T follicular helper cell (primary cell): ENCODE measurements around the gene STEAP3.
"Not testable (repeated sequence)": the region's sequence is repeated elsewhere in the genome, so short reads cannot be mapped to it uniquely, and the experiment has no call there.

Experiments
- DNase-seq: peaks from one replicate; pipeline ENCODE4 v3.0.0-alpha.2; 2020; ENCODE audit warnings: low read depth

The STEAP3 gene

DNA sequence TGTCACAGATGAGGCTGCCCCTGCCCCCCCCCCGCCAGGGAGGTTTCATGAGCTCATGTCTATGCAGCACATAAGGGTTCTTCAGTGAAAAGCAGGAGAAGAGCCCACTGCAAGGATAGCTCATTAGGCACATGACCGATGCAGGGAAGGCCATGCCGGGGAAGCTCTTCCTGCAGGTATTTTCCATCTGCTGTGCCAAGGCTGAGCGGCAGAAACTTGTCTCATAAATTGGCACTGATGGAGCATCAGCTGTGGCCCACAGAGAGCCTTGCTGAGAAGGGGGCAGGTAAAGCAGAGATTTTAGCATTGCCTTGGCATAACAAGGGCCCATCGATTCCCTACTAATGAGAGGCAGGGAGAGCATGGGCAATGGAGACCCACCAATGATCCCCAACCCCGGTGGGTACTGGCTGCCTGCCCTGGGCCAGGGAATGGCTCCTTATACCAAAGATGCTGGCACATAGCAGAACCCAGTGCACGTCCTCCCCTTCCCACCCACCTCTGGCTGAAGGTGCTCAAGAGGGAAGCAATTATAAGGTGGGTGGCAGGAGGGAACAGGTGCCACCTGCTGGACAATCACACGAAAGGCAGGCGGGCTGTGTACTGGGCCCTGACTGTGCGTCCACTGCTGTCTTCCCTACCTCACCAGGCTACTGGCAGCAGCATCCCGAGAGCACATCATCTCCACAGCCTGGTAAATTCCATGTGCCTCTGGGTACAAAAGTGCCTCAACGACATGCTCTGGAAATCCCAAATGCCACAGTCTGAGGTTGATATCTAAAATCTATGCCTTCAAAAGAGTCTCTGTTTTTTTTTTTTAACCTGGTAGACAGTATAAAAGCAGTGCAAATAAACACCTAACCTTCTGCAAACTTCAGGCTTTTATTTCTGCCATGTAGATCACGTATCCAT lies 41.4 kb downstream of the STEAP3 start:
- no peak for DNase-seq

DNA sequence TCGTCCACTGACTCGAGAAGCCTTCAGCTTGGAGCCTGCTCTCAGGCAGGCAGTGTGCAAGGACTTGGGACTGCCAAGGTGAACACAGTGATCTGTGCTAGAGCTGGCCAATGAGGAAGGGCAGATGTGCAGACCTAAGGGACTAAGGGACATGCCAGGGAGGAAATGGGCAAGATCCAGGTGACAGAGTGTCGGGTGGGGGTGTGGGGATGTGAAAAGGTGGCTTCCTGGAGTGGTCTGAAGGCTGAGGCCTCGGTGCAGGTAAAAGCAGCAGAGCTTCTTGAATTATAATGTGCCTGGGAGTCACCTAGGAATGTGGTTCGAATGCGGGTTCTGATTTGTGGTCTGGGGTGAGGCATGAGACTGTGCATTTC lies 42.0 kb downstream of the STEAP3 start:
- no peak for DNase-seq

DNA sequence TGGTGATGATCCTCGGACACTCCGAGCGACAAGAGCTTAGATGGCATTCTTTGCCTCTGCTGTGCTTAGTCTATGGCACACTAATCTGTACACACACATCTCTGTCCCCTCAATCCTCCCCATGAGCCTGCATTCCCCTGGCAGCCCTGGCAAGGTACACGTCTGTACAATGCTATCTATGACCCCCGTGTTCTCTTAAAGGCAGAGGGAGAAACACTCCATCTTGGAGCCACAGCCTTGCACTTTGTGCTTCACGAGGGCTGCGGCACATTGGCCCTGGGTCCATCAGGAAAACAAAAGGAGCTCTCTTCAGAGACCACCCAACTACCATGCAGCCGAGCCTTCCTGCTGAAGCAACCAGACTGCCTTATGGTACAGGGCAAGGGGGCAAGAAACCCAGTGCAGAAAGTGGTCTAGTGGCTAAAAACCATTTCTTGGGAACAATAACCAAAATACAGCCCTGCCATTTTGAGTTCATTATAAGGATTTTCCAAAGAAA lies 42.5 kb downstream of the STEAP3 start:
- no peak for DNase-seq

GRCh38 chr2:119267604-119268003 lies 44.0 kb downstream of the STEAP3 start:
- DNase-seq = no peak

- no peak for DNase-seq
Measured at GRCh38 chr2:119276864-119277263, 53.2 kb downstream of the STEAP3 start.

- not testable (repeated sequence) for DNase-seq
Measured at GRCh38 chr2:119278385-119278784, 54.8 kb downstream of the STEAP3 start.

DNA sequence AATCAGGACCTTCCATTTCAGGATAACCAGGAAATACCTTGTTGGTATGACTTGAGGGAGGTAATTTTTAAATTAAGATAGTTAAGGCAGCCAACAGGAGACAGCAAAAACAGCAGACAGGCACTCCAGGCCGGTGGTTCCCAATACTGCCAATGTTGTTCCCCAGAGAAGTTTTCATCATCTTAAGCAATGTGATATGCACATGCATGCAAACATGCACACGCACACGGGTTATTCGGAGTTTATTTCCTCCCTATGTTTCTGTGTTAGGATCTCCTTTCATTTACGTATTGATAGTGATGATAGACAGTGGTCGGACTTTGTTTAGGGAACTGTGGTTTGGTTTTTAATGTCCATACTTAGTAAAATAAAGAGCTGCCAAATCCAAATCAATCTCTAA lies 55.3 kb downstream of the STEAP3 start:
- DNase-seq = no peak

DNA sequence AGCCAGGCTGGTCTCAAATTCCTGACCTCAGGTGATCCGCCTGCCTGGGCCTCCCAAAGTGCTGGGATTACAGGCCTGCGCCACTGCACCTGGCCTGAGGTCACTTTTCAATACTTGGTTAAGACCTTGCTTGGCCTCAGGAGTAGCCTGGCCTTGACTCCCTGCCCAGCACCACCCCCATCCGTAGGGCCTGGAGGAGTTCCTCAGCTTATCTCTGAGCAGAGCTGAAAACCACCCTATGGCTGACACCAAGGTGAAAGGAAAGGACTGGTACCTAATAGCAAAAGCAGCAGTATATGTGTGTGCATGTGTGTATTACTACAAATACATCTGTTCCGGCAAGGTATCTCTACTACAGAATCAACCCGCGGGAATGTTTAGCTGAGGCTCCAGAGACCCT lies 56.0 kb downstream of the STEAP3 start:
- no peak for DNase-seq

DNA sequence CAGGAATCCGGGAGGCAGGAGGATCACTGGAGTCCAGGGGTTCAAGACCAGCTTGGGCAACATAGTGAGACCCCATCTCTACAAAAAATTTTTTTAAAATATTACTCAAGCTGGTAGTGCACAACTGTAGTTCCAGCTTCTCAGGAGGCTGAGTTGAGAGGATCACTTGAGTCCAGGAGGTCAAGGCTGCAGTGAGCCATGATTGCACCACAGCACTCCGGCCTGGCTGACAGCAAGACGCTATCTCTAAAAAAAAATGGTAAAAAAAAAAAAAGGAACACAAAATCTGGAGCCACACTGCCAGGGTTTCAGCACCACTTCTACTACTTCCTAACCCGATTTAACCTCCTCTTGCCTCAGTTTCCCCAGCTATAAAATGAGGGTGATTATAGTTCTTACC lies 57.0 kb downstream of the STEAP3 start:
- no peak for DNase-seq

DNA sequence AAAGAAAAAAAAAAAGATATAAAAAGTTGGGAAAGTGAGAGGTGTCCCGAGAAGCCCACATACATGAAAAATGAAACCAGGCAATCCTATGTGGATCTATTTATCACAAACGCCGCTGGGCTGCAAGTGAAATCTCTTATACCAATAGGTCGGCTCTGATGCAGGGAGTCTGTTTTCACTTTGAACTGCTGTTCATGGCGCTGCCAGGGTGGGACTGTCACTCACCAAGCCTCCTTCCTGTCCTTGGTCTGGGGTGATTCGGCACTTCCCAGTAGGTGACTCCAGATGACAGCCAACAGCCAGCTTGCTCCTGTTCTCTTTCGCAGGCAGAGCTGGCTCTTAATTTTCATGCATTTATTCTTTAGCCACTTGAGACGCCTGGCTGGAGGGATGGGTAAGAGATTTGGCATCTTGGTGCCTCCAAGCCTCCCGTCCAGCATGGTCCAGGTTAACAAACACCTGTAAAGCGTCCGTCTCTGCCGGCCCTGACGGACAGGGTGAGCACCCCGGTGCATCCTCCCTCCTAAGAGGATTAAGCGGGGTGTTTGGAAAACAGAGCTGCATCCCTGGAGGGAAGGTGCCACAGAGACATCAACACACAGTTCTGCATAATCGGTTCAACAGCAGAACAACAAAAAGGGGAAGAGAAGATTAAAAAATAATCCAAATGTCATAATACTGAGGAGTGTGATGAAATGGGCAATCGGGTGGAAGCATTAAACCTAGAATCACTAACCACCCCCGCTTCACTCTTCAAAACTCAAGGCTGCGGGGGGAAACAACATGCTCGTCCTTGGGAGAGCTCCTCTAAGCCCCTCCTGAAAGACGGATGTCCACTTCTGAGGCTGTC lies 58.7 kb downstream of the STEAP3 start:
- DNase-seq = no peak

DNA sequence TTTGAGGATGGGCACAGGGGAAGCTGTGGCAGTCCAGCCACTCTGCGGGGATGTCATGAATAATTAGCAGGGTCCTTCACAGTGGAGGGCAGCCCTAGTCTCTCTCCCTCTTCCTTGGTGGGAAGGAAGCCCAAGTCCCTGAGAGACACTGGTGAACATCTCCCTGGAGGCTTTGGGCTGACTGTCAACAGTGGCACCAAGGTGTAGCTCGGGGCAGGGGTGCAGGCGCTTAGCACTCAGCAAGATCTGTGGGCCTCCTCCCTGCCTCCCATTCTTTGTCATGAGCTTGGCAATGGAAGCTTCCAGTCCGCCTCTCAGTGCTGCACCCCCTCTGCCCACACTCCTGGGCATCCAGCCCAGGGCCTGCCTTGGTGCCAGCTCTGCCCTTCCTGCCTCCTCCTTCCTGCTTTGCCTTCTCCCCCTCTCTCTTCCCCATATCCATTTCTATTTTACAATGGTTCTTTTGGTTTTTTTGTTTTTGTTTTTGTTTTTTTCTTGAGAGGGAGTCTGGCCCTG lies 59.4 kb downstream of the STEAP3 start:
- no peak for DNase-seq

GRCh38 chr2:119283873-119284331 lies 60.3 kb downstream of the STEAP3 start:
- no peak for DNase-seq

DNA sequence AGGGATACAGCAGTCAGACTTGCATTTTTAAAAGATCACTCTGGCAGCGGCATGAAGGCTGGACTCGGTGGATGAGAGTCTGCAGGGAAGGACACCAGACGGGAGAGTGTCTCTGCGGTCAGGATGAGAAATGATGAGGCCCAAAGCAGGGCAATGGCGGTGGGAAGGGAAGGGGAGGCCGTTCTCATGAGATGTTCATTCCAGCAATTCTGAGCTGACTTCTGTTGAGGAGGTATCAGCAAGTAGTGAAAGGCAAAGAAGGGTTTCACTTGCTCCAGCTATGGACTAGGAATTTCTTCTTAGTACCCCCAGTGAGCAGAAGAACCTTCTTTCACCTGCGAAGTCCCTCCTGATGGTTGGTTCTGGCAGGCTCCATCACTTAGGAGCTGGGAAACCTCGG lies 63.0 kb downstream of the STEAP3 start:
- no peak for DNase-seq

GRCh38 chr2:119288576-119288975 lies 64.9 kb downstream of the STEAP3 start:
- DNase-seq = no peak

DNA sequence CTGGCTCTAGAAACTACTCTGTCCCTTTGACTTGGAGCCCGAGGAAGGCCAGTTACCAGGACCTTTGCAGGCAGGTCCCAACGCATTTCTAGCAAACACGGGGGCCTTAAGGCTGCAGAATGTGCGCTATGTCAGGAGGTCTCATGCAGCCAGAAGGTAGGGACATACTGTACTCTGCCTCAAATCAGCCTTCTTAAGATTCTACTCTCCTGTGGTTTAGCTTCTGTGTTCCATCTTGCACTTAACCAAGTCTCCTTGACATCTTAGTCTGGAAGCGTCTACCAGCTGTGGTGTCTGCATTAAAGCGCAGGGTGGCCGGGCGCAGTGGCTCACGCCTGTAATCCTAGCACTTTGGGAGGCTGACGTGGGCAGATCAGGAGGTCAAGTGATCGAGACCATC lies 65.5 kb downstream of the STEAP3 start:
- no peak for DNase-seq

GRCh38 chr2:119289642-119290041 lies 66.0 kb downstream of the STEAP3 start:
- DNase-seq = no peak

DNA sequence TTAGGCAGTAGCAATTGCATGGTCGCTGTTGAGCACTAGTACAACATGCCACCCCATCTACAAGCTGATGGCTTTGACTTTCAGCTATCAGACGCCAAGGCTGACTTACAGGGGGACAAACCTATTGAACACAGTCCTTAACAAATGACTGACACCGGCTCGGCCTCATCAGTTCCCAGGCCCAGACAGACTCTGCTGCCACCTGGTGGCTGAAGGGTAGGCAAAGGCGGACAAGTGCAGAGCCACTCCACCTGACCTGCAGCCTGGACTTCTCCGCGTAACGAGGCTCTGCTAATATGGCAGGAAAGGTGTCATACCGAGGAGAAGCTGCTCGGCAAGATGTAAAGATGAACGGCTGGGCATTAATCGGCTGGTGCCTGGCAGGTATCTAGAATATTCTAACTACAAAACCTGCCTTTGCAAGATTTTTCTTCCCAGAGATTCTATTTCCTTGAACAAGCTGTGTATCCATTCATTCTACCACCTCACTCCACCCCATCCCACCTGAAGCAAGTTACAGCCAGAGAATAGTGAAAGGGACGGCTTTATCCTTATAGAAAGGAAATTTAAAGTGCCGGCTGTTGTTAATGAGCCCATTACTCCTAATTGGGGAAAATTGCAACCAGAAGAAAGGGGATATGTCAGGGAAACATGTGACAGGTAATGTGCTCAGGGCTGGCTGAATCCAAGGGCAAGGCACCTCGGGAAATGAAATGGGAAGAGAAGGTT lies 67.4 kb downstream of the STEAP3 start:
- DNase-seq = no peak

- no peak for DNase-seq
Measured at GRCh38 chr2:119291588-119292167, 68.0 kb downstream of the STEAP3 start.

GRCh38 chr2:119292226-119292625 lies 68.6 kb downstream of the STEAP3 start:
- no peak for DNase-seq

DNA sequence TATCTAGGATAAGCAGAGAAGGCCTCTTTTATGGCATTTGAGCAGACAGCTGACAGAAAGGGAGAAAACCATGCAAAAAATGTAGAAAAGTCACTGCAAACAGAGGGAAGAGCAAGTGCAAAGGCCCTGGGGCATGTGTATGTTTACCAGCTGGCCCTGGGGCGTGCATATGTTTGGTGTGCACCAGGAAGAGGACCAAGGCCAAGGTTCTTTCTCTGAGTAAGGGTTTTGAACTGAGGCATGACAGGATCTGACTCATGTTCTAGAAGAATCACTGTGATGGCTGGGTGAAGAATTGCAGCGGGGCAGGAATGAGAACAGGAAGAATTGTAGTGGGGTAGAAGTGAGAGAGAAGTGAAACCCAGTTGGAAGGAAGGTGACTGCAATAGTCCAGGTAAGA lies 69.6 kb downstream of the STEAP3 start:
- no peak for DNase-seq

DNA sequence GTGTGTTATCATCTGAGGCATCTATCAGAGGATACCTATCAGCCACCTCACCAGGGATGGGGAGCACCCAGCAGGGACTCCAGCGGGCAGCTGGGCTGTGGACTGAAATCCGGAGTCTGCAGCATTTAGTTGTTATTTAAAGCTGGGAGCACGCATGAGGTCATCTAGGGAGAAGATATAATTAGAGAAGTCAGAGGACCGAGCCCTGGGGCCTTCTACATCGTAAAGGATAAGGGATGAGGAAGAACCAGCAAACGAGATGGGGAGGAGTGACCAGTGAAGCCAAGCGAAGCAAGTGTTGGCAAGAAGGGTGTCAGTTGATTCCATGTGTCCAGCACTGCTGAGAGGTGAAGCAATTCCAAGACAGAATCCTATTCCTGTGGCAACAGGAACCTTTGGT lies 70.3 kb downstream of the STEAP3 start:
- DNase-seq = no peak

- no peak for DNase-seq
Measured at GRCh38 chr2:119294671-119295070, 71.0 kb downstream of the STEAP3 start.
